NCI-H1694 treated with DMSO at 0.1 percent for 48 hours (cell line): ENCODE measurements around the gene EDRF1.
A peak's percentile ranks its signal among the peaks of the same experiment; 100 is the strongest.
"Not testable (repeated sequence)": the region's sequence is repeated elsewhere in the genome, so short reads cannot be mapped to it uniquely, and the experiment has no call there.

Source experiments
- DNase-seq: peaks from one replicate; lab custom pipeline; 2025; lab: John Stamatoyannopoulos, UW

The EDRF1 gene, protein sequence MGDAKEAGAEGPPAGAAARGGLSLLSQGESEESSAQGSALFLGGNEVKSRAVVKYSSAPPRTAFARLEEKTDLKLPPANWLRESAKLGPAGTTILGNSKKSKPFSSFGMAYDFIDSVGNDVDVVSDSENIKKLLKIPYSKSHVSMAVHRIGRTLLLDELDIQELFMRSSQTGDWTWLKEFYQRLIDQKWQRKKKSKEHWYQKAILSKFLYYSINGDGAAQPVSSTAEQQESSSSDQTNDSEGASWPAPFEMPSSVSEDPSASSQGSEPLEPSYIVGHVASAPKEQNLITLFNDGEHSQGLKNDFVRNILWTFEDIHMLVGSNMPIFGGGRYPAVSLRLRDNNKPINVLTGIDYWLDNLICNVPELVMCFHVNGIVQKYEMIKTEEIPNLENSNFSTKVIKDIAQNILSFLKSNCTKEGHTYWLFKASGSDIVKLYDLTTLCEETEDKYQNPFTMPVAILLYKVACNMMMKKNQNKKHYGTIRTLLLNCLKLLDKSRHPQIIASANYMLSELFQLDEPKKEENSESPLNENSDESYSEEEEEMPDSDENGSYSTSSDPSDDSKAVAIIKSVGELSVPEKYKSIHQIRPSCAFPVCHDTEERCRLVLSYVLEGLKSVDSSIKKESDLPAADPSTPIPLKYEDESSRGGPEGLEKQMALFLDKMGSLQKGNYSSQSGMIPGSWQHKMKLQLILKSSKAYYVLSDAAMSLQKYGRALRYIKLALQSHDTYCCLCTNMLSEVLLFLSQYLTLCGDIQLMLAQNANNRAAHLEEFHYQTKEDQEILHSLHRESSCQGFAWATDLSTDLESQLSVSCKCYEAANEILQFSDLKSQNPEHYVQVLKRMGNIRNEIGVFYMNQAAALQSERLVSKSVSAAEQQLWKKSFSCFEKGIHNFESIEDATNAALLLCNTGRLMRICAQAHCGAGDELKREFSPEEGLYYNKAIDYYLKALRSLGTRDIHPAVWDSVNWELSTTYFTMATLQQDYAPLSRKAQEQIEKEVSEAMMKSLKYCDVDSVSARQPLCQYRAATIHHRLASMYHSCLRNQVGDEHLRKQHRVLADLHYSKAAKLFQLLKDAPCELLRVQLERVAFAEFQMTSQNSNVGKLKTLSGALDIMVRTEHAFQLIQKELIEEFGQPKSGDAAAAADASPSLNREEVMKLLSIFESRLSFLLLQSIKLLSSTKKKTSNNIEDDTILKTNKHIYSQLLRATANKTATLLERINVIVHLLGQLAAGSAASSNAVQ

GRCh38 chr10:125719173-125720001, at the start of gene EDRF1:
EDRF1 (plus strand) TSS chr10:125719709; CDS start chr10:125719808, 99 bp downstream.
- peak; percentile 89 for DNase-seq

DNA sequence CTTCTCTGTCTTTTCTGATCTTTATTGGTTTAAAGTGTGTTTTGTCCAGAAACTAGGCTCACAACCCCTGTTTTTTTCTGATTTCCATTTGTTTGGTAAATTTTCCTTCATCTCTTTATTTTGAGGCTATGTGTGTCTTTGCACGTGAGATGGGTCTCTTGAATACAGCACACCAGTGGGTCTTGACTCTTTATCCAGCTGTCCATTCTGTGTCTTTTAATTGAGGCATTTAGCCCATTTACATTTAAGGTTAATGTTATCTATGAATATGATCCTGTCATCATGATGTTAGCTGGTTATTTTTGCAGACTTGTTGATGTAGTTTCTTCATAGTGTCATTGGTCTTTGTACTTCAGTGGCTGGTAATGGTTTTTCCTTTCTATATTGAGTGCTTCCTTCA, 46.6 kb upstream of the EDRF1 start:
- DNase-seq: no peak

DNA sequence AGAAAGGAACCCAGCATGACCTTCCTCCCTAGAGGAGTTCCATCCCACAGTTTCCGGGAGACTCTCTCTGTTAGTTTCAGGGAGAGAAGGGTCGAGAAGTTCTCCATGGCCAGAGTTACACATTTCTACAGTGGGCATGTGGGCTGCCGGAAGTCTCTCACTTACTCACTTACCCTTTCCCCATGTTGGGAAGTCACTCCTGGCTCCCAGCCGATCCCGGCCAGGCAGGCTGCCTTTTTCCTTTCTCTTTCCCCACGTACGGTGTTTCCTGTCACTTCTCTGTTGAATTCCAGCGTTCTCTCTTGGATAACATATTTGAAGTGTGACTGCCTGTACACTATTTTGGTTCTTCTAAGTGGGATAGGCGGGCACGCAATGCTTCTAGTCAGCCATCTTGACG, 40.1 kb upstream of the EDRF1 start:
- DNase-seq: no peak

GRCh38 chr10:125683063-125683462, 36.4 kb upstream of the EDRF1 start, which contains the start of gene TEX36:
TEX36 (minus strand) TSS chr10:125683163; CDS start chr10:125682989, 174 bp downstream.
- DNase-seq: no peak

- DNase-seq: no peak
Measured at GRCh38 chr10:125683821-125684220, 35.7 kb upstream of the EDRF1 start.

- no peak for DNase-seq
Measured at GRCh38 chr10:125684581-125684980, 34.9 kb upstream of the EDRF1 start.

DNA sequence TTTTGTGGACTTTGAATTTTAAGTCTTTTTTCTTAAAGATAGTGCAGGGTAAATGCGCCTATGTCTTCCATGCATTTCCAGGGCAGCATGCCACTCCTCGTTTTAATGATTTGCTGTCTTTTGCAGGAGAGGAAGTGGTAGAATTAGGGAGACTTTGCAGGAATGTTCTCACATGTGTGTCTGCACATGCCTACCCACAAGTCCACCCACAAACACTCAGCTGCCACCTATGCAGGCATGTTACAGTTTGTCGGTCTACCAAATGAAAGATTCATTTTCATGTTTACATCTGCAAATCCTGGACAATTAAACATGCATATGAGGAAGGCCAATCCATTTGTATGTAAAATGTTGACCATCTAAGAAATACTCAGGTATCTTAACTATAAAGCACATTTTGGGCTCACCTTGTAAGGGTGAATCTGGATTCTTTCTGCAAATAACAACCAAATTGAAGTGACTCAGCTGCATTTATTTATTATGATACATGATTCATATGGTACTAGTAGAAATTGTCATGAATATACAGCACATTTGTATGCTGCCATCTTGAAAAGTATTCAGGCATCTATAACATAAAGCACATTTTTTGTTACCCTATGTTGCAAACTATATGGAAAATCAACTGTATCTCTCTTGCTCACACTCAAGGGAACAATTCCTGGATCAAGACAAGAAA, 31.9 kb upstream of the EDRF1 start:
- DNase-seq: no peak

- DNase-seq: no peak
Measured at GRCh38 chr10:125689955-125690569, 29.4 kb upstream of the EDRF1 start.

GRCh38 chr10:125691160-125691981, 28.1 kb upstream of the EDRF1 start:
- DNase-seq: no peak

DNA sequence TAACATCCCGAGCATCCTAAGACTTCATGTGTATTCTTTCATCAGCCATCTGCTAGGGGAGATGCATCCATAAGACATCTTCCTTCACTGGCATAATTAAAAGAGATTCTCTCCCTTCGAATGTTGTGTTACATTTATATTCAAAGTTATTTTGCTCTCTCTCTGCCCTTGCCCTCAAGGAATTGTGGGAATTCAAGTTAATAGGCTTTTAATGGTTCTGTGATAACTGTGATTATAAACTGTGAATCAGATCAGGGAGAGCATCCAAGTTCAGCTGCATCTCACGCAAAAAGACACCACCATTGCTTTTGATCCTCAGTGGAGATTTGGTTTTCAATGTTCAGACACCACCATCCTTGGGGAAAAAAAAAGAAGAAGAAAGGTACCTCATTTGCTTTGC, 27.3 kb upstream of the EDRF1 start:
- no peak for DNase-seq

DNA sequence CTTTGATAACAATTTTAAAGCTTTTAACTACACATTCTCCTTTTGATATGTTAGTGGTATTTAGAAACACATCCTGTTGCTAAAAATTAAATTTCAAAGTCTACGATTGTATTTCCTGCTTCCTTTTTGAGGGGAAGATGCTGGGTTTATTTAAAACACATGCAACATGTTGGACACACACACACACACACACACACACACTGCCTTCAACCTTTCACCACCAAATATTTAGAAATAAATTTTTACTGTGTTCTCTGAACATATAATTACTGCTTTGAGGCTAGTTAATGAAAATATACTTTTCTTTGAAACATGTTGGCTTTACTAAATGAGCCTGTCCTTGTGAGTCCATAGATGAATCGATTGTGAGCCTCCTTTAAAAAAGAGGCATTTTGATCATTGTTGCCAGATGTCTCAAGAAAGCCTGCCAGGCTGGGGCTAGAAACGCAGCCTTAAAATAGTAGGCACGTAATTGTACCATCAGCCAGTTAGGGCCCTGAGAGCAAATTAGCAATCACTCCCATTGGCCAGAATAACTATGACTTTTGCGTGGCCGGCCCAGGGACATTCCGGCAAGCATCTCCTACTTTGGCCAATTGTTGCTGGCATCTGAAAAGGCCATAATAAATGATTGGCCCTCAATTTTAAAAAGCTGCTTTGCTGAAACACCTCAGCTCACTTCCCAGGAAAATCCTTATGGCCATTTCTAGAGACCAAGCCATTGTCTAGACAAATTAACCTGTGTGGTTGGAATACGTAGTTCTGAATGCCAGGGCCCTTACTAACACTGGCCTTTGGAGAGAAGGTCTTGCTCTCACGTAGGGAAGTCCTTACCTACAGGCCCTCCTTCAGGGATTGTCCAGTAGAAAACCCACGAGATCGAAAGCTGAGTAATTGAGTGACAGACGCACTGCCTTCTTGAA, 26.6 kb upstream of the EDRF1 start:
- no peak for DNase-seq

DNA sequence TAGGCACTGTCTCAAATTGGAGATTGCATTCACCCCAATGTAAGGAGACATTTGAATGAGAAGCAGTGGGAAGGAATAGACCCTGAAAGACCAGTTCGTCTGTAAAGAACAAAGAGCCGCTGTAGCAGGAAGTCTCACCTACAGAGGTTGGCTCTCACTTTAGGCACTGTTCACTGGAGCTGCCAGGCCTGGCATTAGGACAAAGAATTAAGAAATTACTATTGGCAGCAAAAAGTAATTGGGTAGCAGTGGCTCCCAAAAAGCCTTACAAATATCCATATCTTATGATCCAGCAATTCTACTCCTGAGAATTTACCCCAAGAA, 26.0 kb upstream of the EDRF1 start:
- DNase-seq: no peak

GRCh38 chr10:125694883-125695282, 24.6 kb upstream of the EDRF1 start:
- no peak for DNase-seq

DNA sequence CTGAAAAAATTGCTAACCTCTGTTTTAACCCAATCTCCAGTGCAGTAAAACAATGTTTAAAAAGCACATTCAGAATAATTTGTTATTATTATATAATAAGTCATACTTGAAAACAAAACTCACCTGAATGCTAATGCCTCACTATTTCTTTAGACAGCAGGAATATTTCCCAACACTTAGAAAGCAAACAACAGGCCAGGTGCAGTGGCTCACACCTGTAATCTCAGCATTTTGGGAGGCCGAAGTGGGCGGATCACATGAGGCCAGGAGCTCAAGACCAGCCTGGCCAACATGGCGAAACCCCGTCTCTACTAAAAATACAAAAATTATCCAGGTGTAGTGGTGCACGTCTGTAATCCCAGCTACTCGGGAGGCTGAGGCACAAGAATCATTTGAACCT, 22.6 kb upstream of the EDRF1 start:
- not testable (repeated sequence) for DNase-seq

DNA sequence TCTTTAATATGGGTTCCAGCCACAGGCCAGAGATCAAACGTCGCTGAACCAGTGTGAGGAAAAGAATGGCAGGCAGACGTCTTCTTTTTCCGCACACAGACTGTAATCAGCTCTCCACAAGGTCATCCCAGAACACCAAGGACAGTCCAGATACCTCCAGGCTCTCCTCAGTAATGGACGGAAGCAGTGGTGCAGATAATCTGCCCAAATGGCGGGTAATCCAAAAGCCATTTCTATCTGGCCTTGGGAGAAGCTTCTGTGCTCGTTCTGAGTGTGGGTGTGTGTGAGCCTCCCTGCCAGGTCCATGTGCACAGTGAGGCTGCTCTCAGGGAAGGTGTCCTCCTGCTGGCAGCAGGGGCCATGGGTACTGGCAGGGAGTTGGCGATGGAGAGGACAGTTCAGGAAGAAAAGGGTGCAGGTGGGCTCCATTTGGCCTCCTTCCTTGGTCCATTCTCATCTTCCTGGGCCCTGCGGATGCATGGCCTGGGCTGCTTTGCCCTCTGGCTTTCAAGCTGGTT, 21.0 kb upstream of the EDRF1 start:
- DNase-seq: no peak

- no peak for DNase-seq
Measured at GRCh38 chr10:125699562-125700143, 19.9 kb upstream of the EDRF1 start.

DNA sequence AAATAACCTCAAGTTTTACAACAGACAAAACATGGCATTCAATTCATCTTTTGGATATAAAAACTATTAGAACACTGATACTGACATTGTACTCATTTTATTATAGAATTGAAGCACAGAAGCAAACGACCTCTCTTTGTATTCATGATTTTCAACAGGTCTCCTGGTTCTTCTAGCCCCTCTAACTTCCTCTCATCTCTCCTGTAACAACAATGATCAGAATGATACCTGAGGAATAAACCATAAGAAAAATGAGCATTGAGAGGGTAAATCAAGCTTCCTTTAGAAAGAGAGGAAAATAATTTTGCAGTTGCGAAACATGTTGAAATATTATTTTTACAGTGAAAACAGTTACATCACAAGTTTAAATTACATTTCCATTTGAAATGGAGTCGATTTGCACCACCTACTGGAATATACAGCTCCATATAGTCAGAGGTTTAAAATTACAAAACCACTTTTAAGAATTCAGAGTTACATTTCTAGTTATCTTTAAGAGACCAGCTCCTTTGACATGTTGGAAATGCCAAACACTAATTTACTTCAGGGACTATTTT, 19.1 kb upstream of the EDRF1 start:
- DNase-seq: no peak
